ENCODE data around the gene LPAR5. TPM values are rescaled to one million over a fixed set of nuclear protein-coding genes. Genes with fewer than 3 reads are reported as not detected.

LPAR5 gene
- total and polyA plus RNA-seq, 2 donors = 2.4 to 3.2 TPM

DNA sequence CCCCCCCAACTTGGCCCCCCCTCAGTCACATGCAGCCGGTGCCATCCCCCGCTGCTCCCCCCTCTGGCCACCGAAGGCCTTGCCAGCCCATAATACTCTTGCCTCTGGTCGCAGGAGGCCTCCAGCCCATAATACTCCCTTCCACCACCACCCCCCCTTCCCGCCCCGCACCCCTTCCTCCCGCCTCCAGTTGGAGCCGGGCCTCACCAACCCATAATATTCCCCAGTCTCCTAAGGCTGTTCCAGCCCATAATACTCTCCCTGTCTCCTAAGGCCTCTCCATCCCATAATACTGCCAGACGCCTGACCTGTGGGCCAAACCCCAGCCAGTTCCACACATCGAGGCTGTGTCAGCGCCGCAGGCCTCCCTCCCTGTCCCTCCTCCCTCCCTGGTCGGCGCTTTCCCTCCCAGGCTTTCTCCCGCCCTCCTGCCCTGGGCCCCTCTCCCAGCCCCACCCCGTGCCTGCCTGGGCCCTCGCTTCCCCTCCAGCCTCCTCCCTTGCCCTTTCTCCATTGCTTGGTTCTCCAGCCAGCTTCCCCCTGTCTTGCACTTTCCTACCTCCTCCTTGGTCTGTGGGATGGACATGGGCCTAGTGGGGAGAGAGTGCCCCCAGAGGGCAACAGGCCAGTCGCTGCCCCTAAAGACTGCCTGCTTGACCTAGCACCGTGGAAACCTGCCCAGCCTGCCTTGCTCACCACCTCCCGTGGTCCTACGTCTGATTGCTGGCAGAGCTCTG, 21.8 kb downstream of the LPAR5 start:
- Histone ChIP-seq H3K27ac (ENCODE audit: low read depth in 1 of 2, low read length in 1 of 2) (peak overlapping the region; percentile 89 to 91), H3K4me3 (ENCODE audit: low read length in 2 of 2) (no peak overlapping the region)

DNA sequence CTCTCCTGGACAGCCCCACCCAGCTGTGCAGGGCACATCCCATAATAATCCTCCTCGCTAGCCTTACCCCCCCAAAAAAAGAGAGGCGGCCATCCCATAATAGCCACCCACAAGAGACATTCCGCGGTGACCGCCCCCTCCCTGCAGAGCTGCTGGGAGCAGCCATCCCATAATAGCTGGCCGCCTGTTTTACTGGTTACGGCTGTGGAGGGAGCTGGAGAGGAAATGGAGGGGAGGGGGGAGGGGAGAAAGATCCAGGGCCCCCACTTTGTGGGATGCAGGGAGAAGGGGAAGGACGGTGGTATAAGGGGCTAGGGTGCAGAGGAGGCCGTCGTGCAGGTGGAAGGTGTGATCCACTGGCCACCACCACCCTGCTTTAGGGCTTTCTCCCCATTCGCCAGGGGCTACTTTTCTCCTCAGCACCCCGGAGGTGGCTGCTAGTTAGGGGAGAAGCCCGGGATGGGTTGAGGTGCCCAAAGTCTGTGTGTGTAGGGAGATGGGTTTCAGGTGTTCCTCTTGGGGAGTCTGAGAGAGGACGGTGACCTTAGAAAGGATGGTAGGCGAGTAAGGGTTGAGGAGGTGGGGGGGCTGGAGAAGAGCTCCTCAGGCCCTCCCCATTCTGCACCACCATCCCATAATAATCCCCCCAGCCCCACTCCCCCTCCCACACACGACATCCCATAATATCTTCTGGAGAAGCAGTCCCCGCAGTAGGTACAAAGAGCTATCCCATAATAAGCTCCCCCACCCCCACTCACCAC, 22.6 kb downstream of the LPAR5 start:
- Histone ChIP-seq H3K4me1 (ENCODE audit: control insufficient read depth in 2 of 2, insufficient read depth in 2 of 2, low read length in 2 of 2) (peaks cover 29 to 60% of the 10 kb centered on the region in 2 donors), H3K9me3 (ENCODE audit: control insufficient read depth in 2 of 2, insufficient read depth in 1 of 2, low read length in 1 of 2) (peaks cover 1 to 3% of the 10 kb centered on the region in 2 donors), H3K4me3 (ENCODE audit: low read length in 2 of 2) (peak overlapping the region; percentile 8 to 17), H3K27me3 (ENCODE audit: control insufficient read depth in 2 of 2, insufficient read depth in 1 of 2, low read length in 1 of 2) (no peaks in the 10 kb centered on the region), H3K36me3 (ENCODE audit: control insufficient read depth in 2 of 2, insufficient read depth in 2 of 2, low read length in 1 of 2) (no peaks in the 10 kb centered on the region), H3K27ac (ENCODE audit: low read depth in 1 of 2, low read length in 1 of 2) (peak overlapping the region; percentile 91 to 99)
- 3% methylated on average over 17 of the region's 17 CpGs for WGBS
- DNase-seq (ENCODE audit: low read depth in 6 of 9, low spot score in 9 of 9) = peak in 2 of 9 donors; percentile 63 to 75

More for the DNA sequence above, 21.8 kb downstream of the LPAR5 start:
- DNase-seq (ENCODE audit: low read depth in 6 of 9, low spot score in 9 of 9) = peak in 2 of 9 donors; percentile 72 to 79
- no peaks in the 10 kb centered on the region for H3K27me3 ChIP-seq (ENCODE audit: control insufficient read depth in 2 of 2, insufficient read depth in 1 of 2, low read length in 1 of 2)
- H3K4me1 ChIP-seq (ENCODE audit: control insufficient read depth in 2 of 2, insufficient read depth in 2 of 2, low read length in 2 of 2) = peaks cover 29 to 53% of the 10 kb centered on the region in 2 donors
- 19% methylated on average over 21 of the region's 21 CpGs for WGBS
- H3K9me3 ChIP-seq (ENCODE audit: control insufficient read depth in 2 of 2, insufficient read depth in 1 of 2, low read length in 1 of 2) = peaks cover 1 to 3% of the 10 kb centered on the region in 2 donors
- no peaks in the 10 kb centered on the region for H3K36me3 ChIP-seq (ENCODE audit: control insufficient read depth in 2 of 2, insufficient read depth in 2 of 2, low read length in 1 of 2)

DNA sequence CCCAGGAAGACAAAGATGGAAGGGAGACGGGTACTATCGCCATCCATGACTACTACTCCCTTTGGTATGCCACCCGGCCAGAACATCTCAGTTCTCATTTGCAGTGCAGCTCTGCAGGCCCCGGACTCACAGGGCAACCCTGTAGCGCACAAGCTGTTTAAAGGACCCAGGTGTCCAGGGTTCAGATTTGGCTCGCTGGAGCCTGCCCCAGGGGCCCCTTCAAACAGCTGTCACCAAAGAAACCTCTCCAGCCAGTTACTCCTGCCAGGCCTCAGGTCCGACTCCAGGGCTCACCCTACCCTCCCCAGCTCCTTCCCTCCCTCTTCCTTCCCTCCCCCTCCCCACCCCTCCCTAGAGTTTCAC, 23.1 kb downstream of the LPAR5 start:
- peaks cover 1 to 3% of the 10 kb centered on the region in 2 donors for H3K9me3 ChIP-seq (ENCODE audit: control insufficient read depth in 2 of 2, insufficient read depth in 1 of 2, low read length in 1 of 2)
- peak overlapping the region; percentile 91 to 99 for H3K27ac ChIP-seq (ENCODE audit: low read depth in 1 of 2, low read length in 1 of 2)
- H3K27me3 ChIP-seq (ENCODE audit: control insufficient read depth in 2 of 2, insufficient read depth in 1 of 2, low read length in 1 of 2) = no peaks in the 10 kb centered on the region
- peaks cover 29 to 60% of the 10 kb centered on the region in 2 donors for H3K4me1 ChIP-seq (ENCODE audit: control insufficient read depth in 2 of 2, insufficient read depth in 2 of 2, low read length in 2 of 2)
- peak overlapping the region; percentile 8 to 17 for H3K4me3 ChIP-seq (ENCODE audit: low read length in 2 of 2)
- H3K36me3 ChIP-seq (ENCODE audit: control insufficient read depth in 2 of 2, insufficient read depth in 2 of 2, low read length in 1 of 2) = no peaks in the 10 kb centered on the region
- no peak for DNase-seq (ENCODE audit: low read depth in 6 of 9, low spot score in 9 of 9)
- 26% methylated on average over 7 of the region's 7 CpGs for WGBS

DNA sequence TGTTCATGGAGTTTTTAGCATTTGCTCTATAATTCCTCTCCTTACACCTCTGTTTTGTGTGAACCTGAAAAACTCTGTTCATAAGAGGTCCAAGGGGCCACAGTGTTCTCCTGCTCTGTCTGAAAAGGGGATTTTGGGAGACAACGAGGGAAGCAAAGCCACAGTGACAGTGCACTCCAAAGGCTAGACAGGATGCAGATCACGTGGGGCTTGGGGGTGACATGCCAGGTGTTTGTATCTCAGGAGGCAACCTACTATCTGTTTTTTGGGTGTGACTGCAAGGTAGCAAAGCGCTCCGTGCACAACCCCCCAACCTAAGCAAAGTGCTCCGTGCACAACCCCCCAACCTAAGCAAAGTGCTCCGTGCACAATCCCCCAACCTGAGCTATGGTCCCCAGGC, 23.5 kb downstream of the LPAR5 start:
- 8% methylated on average over 6 of the region's 6 CpGs for WGBS
- H3K36me3 ChIP-seq (ENCODE audit: control insufficient read depth in 2 of 2, insufficient read depth in 2 of 2, low read length in 1 of 2) = no peaks in the 10 kb centered on the region
- H3K27ac ChIP-seq (ENCODE audit: low read depth in 1 of 2, low read length in 1 of 2) = peak overlapping the region; percentile 91 to 99
- H3K27me3 ChIP-seq (ENCODE audit: control insufficient read depth in 2 of 2, insufficient read depth in 1 of 2, low read length in 1 of 2) = no peaks in the 10 kb centered on the region
- H3K9me3 ChIP-seq (ENCODE audit: control insufficient read depth in 2 of 2, insufficient read depth in 1 of 2, low read length in 1 of 2) = peaks cover 1 to 3% of the 10 kb centered on the region in 2 donors
- H3K4me3 ChIP-seq (ENCODE audit: low read length in 2 of 2) = peak overlapping the region; percentile 8 to 17
- peak in 3 of 9 donors; percentile 77 to 91 (median 80) for DNase-seq (ENCODE audit: low read depth in 6 of 9, low spot score in 9 of 9)
- H3K4me1 ChIP-seq (ENCODE audit: control insufficient read depth in 2 of 2, insufficient read depth in 2 of 2, low read length in 2 of 2) = peaks cover 29 to 62% of the 10 kb centered on the region in 2 donors

DNA sequence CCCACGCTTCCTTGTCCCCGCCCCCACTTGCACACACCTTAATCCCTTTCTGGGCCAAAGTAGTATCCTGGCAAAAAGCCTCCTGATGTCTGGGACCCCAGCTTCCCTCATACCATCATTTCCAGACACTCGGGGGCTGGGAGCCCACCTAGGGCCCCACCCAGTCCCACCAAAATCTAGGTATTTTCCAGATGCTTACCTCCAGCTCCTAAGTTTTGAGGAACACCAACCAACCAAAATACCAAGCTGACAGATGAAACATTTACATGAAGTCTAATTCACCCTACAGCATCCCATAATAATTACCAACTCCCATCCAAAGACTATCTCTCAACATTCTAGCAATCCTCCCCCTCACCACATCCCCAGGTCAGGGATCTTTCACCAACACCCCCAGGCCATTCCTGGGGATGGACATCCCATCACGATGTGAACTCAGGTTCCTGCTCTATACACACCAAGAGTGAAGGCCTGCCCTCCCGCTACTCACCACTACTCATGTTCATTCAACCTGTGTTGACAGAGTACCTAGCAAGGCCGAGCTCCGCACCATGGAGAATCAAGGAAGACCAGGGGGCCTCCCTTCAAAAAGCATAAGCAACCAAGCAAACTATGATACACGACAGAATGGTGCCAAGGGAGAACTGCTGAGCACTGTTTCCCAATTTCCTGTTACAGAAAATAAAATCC, 27.0 kb downstream of the LPAR5 start:
- Histone ChIP-seq H3K4me3 (ENCODE audit: low read length in 2 of 2) (no peak overlapping the region), H3K27me3 (ENCODE audit: control insufficient read depth in 2 of 2, insufficient read depth in 1 of 2, low read length in 1 of 2) (no peaks in the 10 kb centered on the region), H3K4me1 (ENCODE audit: control insufficient read depth in 2 of 2, insufficient read depth in 2 of 2, low read length in 2 of 2) (peaks cover 34 to 73% of the 10 kb centered on the region in 2 donors), H3K27ac (ENCODE audit: low read depth in 1 of 2, low read length in 1 of 2) (peak overlapping the region; percentile 98), H3K36me3 (ENCODE audit: control insufficient read depth in 2 of 2, insufficient read depth in 2 of 2, low read length in 1 of 2) (peaks cover 7 to 10% of the 10 kb centered on the region in 2 donors), H3K9me3 (ENCODE audit: control insufficient read depth in 2 of 2, insufficient read depth in 1 of 2, low read length in 1 of 2) (peaks cover 0 to 1% of the 10 kb centered on the region in 2 donors)
- DNase-seq (ENCODE audit: low read depth in 6 of 9, low spot score in 9 of 9) = peak in 1 of 9 donors; percentile 56
- WGBS = 74% methylated on average over 8 of the region's 8 CpGs

DNA sequence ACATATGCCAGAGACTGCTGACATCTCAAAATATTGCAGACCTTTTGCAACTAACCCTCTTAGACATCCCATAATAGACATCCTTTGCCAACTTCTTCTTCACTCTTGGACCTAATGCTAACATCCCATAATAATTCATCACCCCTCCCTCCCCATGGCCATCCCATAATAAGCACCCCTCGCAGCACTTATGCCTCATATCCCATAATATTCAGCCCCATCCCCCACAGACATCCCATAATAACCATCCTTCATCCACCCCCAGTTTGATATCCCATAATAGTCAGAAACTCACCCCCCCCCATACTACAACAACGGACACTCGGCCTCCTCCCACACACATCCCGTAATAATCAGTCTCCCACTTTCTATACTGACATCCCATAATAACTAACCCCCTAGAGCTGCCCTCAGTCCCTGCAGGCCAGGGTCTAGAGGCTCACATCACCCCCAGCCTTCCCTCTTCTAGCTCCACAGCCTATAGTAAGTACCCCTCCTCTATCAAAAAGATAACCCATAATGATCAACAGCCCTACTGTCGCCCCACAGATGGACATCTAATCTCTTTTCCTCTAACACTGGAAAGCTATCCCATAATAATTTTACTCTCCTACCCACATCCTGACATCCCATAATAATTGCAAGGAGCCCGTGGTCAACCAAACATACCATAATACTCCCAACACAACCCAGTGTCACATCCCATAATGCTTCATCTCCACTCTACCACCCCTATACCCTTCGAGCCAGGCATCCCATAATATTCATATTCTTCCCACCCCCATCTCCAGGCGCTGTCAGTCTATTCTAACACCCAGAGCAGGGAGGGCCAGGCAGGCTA, 27.8 kb downstream of the LPAR5 start:
- H3K27me3 ChIP-seq (ENCODE audit: control insufficient read depth in 2 of 2, insufficient read depth in 1 of 2, low read length in 1 of 2) = no peaks in the 10 kb centered on the region
- H3K36me3 ChIP-seq (ENCODE audit: control insufficient read depth in 2 of 2, insufficient read depth in 2 of 2, low read length in 1 of 2) = peaks cover 7 to 13% of the 10 kb centered on the region in 2 donors
- peak in 2 of 9 donors; percentile 45 to 73 for DNase-seq (ENCODE audit: low read depth in 6 of 9, low spot score in 9 of 9)
- H3K9me3 ChIP-seq (ENCODE audit: control insufficient read depth in 2 of 2, insufficient read depth in 1 of 2, low read length in 1 of 2) = peaks cover 1 to 3% of the 10 kb centered on the region in 2 donors
- H3K4me1 ChIP-seq (ENCODE audit: control insufficient read depth in 2 of 2, insufficient read depth in 2 of 2, low read length in 2 of 2) = peaks cover 36 to 73% of the 10 kb centered on the region in 2 donors
- peak overlapping the region; percentile 98 for H3K27ac ChIP-seq (ENCODE audit: low read depth in 1 of 2, low read length in 1 of 2)
- WGBS = 6% methylated on average over 8 of the region's 8 CpGs
- no peak overlapping the region for H3K4me3 ChIP-seq (ENCODE audit: low read length in 2 of 2)

DNA sequence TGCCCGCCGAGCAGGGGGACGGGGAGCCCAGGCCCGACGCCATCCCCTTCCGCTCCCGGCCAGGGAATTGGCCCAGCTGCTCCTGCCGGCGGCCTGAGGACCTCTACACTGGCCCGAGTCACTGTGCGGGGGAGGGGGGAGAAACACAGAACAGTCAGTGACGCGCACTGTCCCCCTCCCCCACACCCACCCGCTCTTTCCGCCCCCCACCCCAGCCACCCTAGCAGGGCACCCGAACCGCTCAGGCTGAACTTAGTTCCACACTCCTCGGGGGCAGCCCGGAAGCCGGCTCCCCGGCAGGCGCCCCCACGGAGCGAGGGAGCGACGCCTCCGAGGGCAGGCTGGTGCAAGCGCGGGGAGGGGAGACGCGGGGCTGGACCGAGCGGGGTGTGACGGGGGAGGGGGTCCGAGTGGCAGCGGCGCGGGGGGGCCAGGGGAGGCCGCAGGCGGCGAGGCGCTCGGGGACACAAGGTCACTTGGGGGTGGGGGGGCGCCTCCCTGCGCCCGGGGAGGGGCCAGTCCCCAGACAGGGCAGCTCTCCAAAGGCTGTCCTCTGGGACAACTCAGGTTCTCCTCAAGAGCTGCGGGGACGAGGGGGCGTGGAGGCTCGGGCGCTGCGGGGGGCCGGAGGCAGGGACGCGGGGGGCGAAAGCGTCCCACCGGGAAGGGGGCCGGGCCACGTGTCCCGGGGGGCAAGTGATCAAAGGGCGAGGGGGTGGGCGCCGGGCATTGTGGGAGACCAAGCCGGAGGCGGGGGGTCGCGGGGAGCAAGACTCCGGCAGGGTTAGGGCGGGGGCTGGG, 29.2 kb downstream of the LPAR5 start:
- DNase-seq (ENCODE audit: low read depth in 6 of 9, low spot score in 9 of 9) = peak in 4 of 9 donors; percentile 68 to 86 (median 76)
- H3K36me3 ChIP-seq (ENCODE audit: control insufficient read depth in 2 of 2, insufficient read depth in 2 of 2, low read length in 1 of 2) = peaks cover 16 to 27% of the 10 kb centered on the region in 2 donors
- H3K9me3 ChIP-seq (ENCODE audit: control insufficient read depth in 2 of 2, insufficient read depth in 1 of 2, low read length in 1 of 2) = peaks cover 0 to 4% of the 10 kb centered on the region in 2 donors
- H3K4me3 ChIP-seq (ENCODE audit: low read length in 2 of 2) = peak overlapping the region; percentile 72 to 90
- WGBS = 1% methylated on average over 70 of the region's 70 CpGs
- H3K4me1 ChIP-seq (ENCODE audit: control insufficient read depth in 2 of 2, insufficient read depth in 2 of 2, low read length in 2 of 2) = peaks cover 34 to 73% of the 10 kb centered on the region in 2 donors
- peak overlapping the region; percentile 98 for H3K27ac ChIP-seq (ENCODE audit: low read depth in 1 of 2, low read length in 1 of 2)
- no peaks in the 10 kb centered on the region for H3K27me3 ChIP-seq (ENCODE audit: control insufficient read depth in 2 of 2, insufficient read depth in 1 of 2, low read length in 1 of 2)

All from thymus (tissue), 11 donors.